Measurements from ENCODE around the gene SRC. TPM values are rescaled to one million over a fixed set of nuclear protein-coding genes. Genes with fewer than 3 reads are reported as not detected.

SRC gene
- total RNA-seq, 1 experiment from 2014 or later = 42.3 TPM

DNA sequence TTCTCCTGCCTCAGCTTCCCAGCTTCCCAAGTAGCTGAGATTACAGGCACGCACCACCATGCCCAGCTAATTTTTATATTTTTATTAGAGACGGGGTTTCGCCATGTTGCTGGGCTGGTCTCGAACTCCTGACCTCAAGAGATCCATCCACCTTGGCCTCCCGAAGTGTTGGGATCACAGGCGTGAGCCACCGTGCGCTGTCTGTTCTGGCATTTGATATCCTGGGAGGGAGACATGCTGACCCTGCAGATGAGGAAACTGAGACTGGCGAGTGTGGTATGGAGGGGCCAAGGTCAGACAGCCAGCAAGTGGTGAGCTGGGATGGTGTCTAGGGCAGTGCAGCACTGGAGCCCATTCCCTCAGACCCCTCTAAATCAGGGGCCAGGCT lies 44.6 kb downstream of the SRC start (continued):
- TF ChIP-seq YY1 (IDR thresholded peaks at IDR 0.05; ENCODE audit: extremely low read depth, insufficient replicate concordance, low read depth, low read length) = no peak
- TF ChIP-seq SRF (IDR thresholded peaks at IDR 0.05; ENCODE audit: low read depth) = no peak
- no peak for TF ChIP-seq EZH2phosphoT487 (IDR thresholded peaks at IDR 0.05; ENCODE audit: borderline replicate concordance)
- TF ChIP-seq TCF7L2 (IDR thresholded peaks at IDR 0.05; ENCODE audit: borderline replicate concordance, extremely low read depth, insufficient read depth, insufficient read length) = no peak

DNA sequence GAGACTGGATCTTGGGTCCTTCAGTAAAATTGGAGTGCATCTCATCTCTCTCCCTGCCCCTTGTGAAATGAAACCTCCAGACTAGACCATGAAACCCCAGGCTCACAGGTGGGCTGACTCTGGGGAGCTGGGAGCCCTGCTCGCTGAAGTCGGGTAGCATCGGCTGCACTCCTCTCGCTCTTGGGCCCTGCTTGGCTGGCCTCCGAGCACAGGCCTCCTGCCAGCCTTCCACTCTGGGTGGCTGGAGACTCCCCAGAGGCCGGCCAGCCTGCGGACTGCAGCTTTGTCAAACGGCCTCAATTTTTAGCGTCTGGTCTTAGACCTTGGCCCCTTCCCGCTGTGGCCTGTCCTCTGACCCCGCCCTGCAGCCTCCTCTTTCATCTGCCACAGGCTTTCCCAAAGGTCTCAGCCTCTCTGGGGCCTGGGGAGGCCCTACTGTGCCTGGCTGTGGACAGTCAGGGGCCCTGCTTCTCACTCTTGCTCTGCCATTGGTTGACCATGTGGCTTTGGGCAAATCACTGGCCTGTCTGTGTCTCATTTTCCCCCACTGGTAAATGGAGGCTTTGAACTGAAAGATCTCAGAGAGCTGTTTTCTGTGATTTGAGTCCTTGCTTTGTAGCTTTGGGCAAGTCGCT lies 45.1 kb downstream of the SRC start:
- H3K4me2 ChIP-seq (ENCODE audit: low read length) = no peak overlapping the region
- no peaks in the 10 kb centered on the region for H3K9me3 ChIP-seq (ENCODE audit: control insufficient read depth in 1 of 2, insufficient read depth in 1 of 2, low read depth in 1 of 2, low read length in 2 of 2)
- ATAC-seq (no peak), DNase-seq (ENCODE audit: low read depth, low spot score) (no peak)
- peaks cover 0 to 4% of the 10 kb centered on the region in 2 experiments; a peak in 1 of 4 replicates for H3K4me1 ChIP-seq (ENCODE audit: control insufficient read depth in 1 of 2, insufficient read depth in 2 of 2, low read length in 2 of 2)
- H3K79me2 ChIP-seq (ENCODE audit: insufficient read depth, low read length) = no peaks in the 10 kb centered on the region
- H3K4me3 ChIP-seq (replicated peaks in 1 of 2; ENCODE audit: low read depth in 1 of 2, low read length in 2 of 2) = no peak overlapping the region
- CTCF ChIA-PET = interaction anchor here (0.9 kb wide), 1 partner anchor 8 kb away, joined by 3 read pairs; no protein-coding TSS in a partner anchor
- H3K27me3 ChIP-seq (ENCODE audit: insufficient read depth, low read length) = no peaks in the 10 kb centered on the region
- RAD21 ChIA-PET (ENCODE audit: low non-redundant PET in 1 of 2, low total read pairs in 2 of 2, uncharacterized antibody in 2 of 2, unreplicated experiment in 2 of 2) = no interaction called here
- TF ChIP-seq ELF1 (IDR thresholded peaks at IDR 0.05; ENCODE audit: borderline replicate concordance, low read depth) (no peak), CBX3 (IDR thresholded peaks at IDR 0.05; ENCODE audit: low read depth) (no peak), EZH2phosphoT487 (IDR thresholded peaks at IDR 0.05; ENCODE audit: borderline replicate concordance) (no peak), TCF7L2 (IDR thresholded peaks at IDR 0.05; ENCODE audit: borderline replicate concordance, extremely low read depth, insufficient read depth, insufficient read length) (no peak), YY1 (IDR thresholded peaks at IDR 0.05; ENCODE audit: extremely low read depth, insufficient replicate concordance, low read depth, low read length) (no peak), SRF (IDR thresholded peaks at IDR 0.05; ENCODE audit: low read depth) (no peak), RAD21 (IDR thresholded peaks at IDR 0.05; ENCODE audit: low read depth) (no peak), POLR2AphosphoS5 (IDR thresholded peaks at IDR 0.05; ENCODE audit: low read depth, low read length) (no peak)
- TF ChIP-seq, protein P1, sequence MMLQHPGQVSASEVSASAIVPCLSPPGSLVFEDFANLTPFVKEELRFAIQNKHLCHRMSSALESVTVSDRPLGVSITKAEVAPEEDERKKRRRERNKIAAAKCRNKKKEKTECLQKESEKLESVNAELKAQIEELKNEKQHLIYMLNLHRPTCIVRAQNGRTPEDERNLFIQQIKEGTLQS (IDR thresholded peaks at IDR 0.05) = no peak
- no TSS peak for BruUV-seq (replicated peaks)
- H4K20me1 ChIP-seq (ENCODE audit: insufficient read depth) = no peaks in the 10 kb centered on the region
- intact Hi-C loops (cut with micrococcal nuclease) = no loop called here
- no peaks in the 10 kb centered on the region for H3K9me2 ChIP-seq (ENCODE audit: insufficient read depth)
- H3K9ac ChIP-seq (ENCODE audit: low read length) = no peak overlapping the region
- H3K27ac ChIP-seq (ENCODE audit: low read depth, low read length) = no peak overlapping the region
- H3K36me3 ChIP-seq (ENCODE audit: control insufficient read depth in 1 of 2, insufficient read depth in 2 of 2, low read length in 2 of 2) = peaks cover 0 to 2% of the 10 kb centered on the region in 2 experiments; a peak in 2 of 4 replicates
- POLR2A ChIA-PET = no interaction called here
- H2AFZ ChIP-seq (ENCODE audit: low read depth, low read length, poor library complexity, severe bottlenecking) = no peak overlapping the region

Measured in HCT116 (cell line).